OCI-LY1 (cell line): Measurements from ENCODE around the gene LRMDA.

ENCODE experiments used
- H2AFZ ChIP-seq: fragments of 200-600 bp; sonication (generic), shearing (Covaris generic); 2 replicates; pipeline ENCODE4 v1.6.0; 2014; ENCODE audit warnings: antibody characterized with exemption, mild to moderate bottlenecking, low read length
- H3F3A ChIP-seq: fragments of 200-600 bp; sonication (generic), shearing (Covaris generic); 2 replicates; pipeline ENCODE4 v1.6.0; 2014; ENCODE audit warnings: mild to moderate bottlenecking, antibody characterized with exemption, low read length, moderate library complexity; ENCODE audit not compliant: insufficient read depth
- H3K27ac ChIP-seq: fragments of 200-600 bp; sonication (generic); 2 replicates; pipeline ENCODE4 v1.5.1; 2014; ENCODE audit warnings: low read length, mixed run types, mild to moderate bottlenecking, low read depth; ENCODE audit not compliant: poor library complexity, severe bottlenecking
- H3K27me3 ChIP-seq: fragments of 200-600 bp; sonication (generic); 2 replicates; pipeline ENCODE4 v1.6.0; 2014; ENCODE audit warnings: antibody characterized with exemption, mild to moderate bottlenecking, low read length, moderate library complexity; ENCODE audit not compliant: insufficient read depth
- H3K36me3 ChIP-seq: fragments of 200-600 bp; sonication (generic); 2 replicates; pipeline ENCODE4 v1.6.1; 2014; ENCODE audit warnings: mild to moderate bottlenecking, antibody characterized with exemption, low read length, moderate library complexity, mixed read lengths; ENCODE audit not compliant: insufficient read depth
- H3K4me1 ChIP-seq: fragments of 200-600 bp; sonication (generic); 2 replicates; pipeline ENCODE4 v1.5.1; 2014; ENCODE audit warnings: mild to moderate bottlenecking, low read length, moderate library complexity; ENCODE audit not compliant: insufficient read depth, severe bottlenecking
- H3K4me2 ChIP-seq: fragments of 200-600 bp; sonication (generic), shearing (Covaris generic); 2 replicates; pipeline ENCODE4 v1.6.1; 2014; ENCODE audit warnings: low read length
- H3K4me3 ChIP-seq: fragments of 200-600 bp; sonication (generic); 2 replicates; pipeline ENCODE4 v1.5.1; 2014; ENCODE audit warnings: low read length, low read depth, mild to moderate bottlenecking, mixed read lengths; ENCODE audit not compliant: poor library complexity, severe bottlenecking
- H3K79me2 ChIP-seq: fragments of 200-600 bp; shearing (Covaris generic); 2 replicates; pipeline ENCODE4 v1.6.1; 2016; ENCODE audit warnings: mixed run types, low read length, mixed read lengths; ENCODE audit not compliant: insufficient read depth
- H3K9ac ChIP-seq: fragments of 200-600 bp; sonication (generic), shearing (Covaris generic); 2 replicates; pipeline ENCODE4 v1.6.1; 2014; ENCODE audit warnings: mild to moderate bottlenecking, low read length, mixed read lengths
- H3K9me2 ChIP-seq: fragments of 200-600 bp; sonication (generic), shearing (Covaris generic); 2 replicates; pipeline ENCODE4 v1.6.1; 2014; ENCODE audit warnings: low read depth, mild to moderate bottlenecking, low read length, mixed read lengths
- H3K9me3 ChIP-seq: fragments of 200-600 bp; shearing (Covaris generic); 2 replicates; pipeline ENCODE4 v1.6.1; 2014; ENCODE audit warnings: low read length, mixed read lengths
- H4K20me1 ChIP-seq: fragments of 200-600 bp; sonication (generic), shearing (Covaris generic); 2 replicates; pipeline ENCODE4 v1.6.0; 2016; ENCODE audit warnings: mild to moderate bottlenecking, low read length; ENCODE audit not compliant: insufficient read depth
- CTCF ChIP-seq: fragments of 200-600 bp; sonication (generic), shearing (Covaris generic); IDR thresholded peaks from 2 replicates; pipeline ENCODE4 v1.5.1; 2017; ENCODE audit warnings: mild to moderate bottlenecking, antibody characterized with exemption, low read length, moderate library complexity, mixed read lengths
- EZH2 ChIP-seq: fragments of 200-600 bp; sonication (generic), shearing (Covaris generic); IDR thresholded peaks from 2 replicates; pipeline ENCODE4 v1.8.0; 2017; ENCODE audit warnings: borderline replicate concordance, mixed run types, mild to moderate bottlenecking, antibody characterized with exemption, low read length, moderate library complexity, mixed read lengths

Gene LRMDA

GRCh38 chr10:76085002-76085816, 653.8 kb downstream of the LRMDA start:
- H3K36me3 ChIP-seq: no peaks in the 10 kb centered on the region
- no peaks in the 10 kb centered on the region for H3K79me2 ChIP-seq
- TF ChIP-seq CTCF (no peak), EZH2 (no peak)
- H3K4me2 ChIP-seq: no peak overlapping the region
- H3K27me3 ChIP-seq: no peaks in the 10 kb centered on the region
- H3F3A ChIP-seq: no peaks in the 10 kb centered on the region
- no peak overlapping the region for H2AFZ ChIP-seq
- H3K4me3 ChIP-seq: no peak overlapping the region
- no peaks in the 10 kb centered on the region for H3K9me3 ChIP-seq
- no peak overlapping the region for H3K27ac ChIP-seq
- no peaks in the 10 kb centered on the region for H3K9me2 ChIP-seq
- no peaks in the 10 kb centered on the region for H3K4me1 ChIP-seq
- no peak overlapping the region for H3K9ac ChIP-seq
- no peaks in the 10 kb centered on the region for H4K20me1 ChIP-seq

GRCh38 chr10:76085817-76086167, 654.4 kb downstream of the LRMDA start:
- no peak overlapping the region for H3K9ac ChIP-seq
- H2AFZ ChIP-seq: no peak overlapping the region
- H4K20me1 ChIP-seq: no peaks in the 10 kb centered on the region
- H3K27me3 ChIP-seq: no peaks in the 10 kb centered on the region
- H3K4me3 ChIP-seq: no peak overlapping the region
- no peak for TF ChIP-seq CTCF
- TF ChIP-seq EZH2: no peak
- H3F3A ChIP-seq: no peaks in the 10 kb centered on the region
- no peaks in the 10 kb centered on the region for H3K79me2 ChIP-seq
- H3K9me3 ChIP-seq: no peaks in the 10 kb centered on the region
- no peak overlapping the region for H3K27ac ChIP-seq
- no peaks in the 10 kb centered on the region for H3K9me2 ChIP-seq
- H3K36me3 ChIP-seq: no peaks in the 10 kb centered on the region
- H3K4me2 ChIP-seq: no peak overlapping the region
- no peaks in the 10 kb centered on the region for H3K4me1 ChIP-seq

GRCh38 chr10:76086170-76086760, 654.8 kb downstream of the LRMDA start:
- no peaks in the 10 kb centered on the region for H3F3A ChIP-seq
- H2AFZ ChIP-seq: no peak overlapping the region
- H3K4me1 ChIP-seq: no peaks in the 10 kb centered on the region
- H3K9ac ChIP-seq: no peak overlapping the region
- no peaks in the 10 kb centered on the region for H4K20me1 ChIP-seq
- H3K9me3 ChIP-seq: no peaks in the 10 kb centered on the region
- H3K79me2 ChIP-seq: no peaks in the 10 kb centered on the region
- H3K4me2 ChIP-seq: no peak overlapping the region
- no peaks in the 10 kb centered on the region for H3K27me3 ChIP-seq
- TF ChIP-seq EZH2 (no peak), CTCF (no peak)
- H3K9me2 ChIP-seq: no peaks in the 10 kb centered on the region
- no peak overlapping the region for H3K27ac ChIP-seq
- no peaks in the 10 kb centered on the region for H3K36me3 ChIP-seq
- H3K4me3 ChIP-seq: no peak overlapping the region
